GM12878 (cell line): Measurements from ENCODE around the gene ADISSP. TPM values are rescaled to one million over a fixed set of nuclear protein-coding genes. Genes with fewer than 3 reads are reported as not detected.

ENCODE experiments used
- ATAC-seq: fragments of 200-7000 bp; cut with Tn5 transposase; 3 replicates; pipeline ENCODE4 v1.9.1; 2020; ENCODE audit warnings: mild to moderate bottlenecking, moderate library complexity
- BruUV-seq: library from RNA; stranded (reverse); fragments of 400-500 nt; replicated peaks from 2 replicates; lab custom pipeline; 2021; lab: Mats Ljungman, UMichigan
- CTCF ChIA-PET: fragments of 300-600 bp; sonication (Branson Sonifier 250); formaldehyde crosslinking; extraction: SDS; loops from one replicate; lab custom pipeline; 2021; ENCODE audit warnings: inconsistent platforms; lab: Yijun Ruan, JAX
- POLR2A ChIA-PET: fragments of 350-600 bp; formaldehyde crosslinking; extraction: SDS; loops from one replicate; lab custom pipeline; 2021; ENCODE audit warnings: inconsistent platforms; lab: Charles Lee
- RAD21 ChIA-PET: fragments of 300-600 bp; sonication (Branson Sonifier 250); formaldehyde crosslinking; loops from one replicate; lab custom pipeline; 2023; ENCODE audit warnings: antibody characterized with exemption; ENCODE audit not compliant: unreplicated experiment; lab: Charles Lee
- SMC1A ChIA-PET: fragments of 300-600 bp; sonication (Branson Sonifier 250); formaldehyde crosslinking; loops from one replicate; lab custom pipeline; 2023; ENCODE audit not compliant: unreplicated experiment, uncharacterized antibody; lab: Charles Lee
- DNase-seq: peaks from one replicate; pipeline ENCODE4 v3.0.0-alpha.2; 2011; ENCODE audit warnings: low read depth, low spot score
- FAIRE-seq: peaks from 3 replicates; lab custom pipeline; 2011; peaks lifted over from hg19 to GRCh38; lab: Jason Lieb, UNC
- H2AFZ ChIP-seq: 2 replicates; pipeline ENCODE4 v1.6.0; 2011; ENCODE audit warnings: low read depth, low read length, control low read depth; ENCODE audit not compliant: control insufficient read depth
- H3K27ac ChIP-seq: 2 replicates; pipeline ENCODE4 v1.5.1; 2011; ENCODE audit warnings: control low read depth; ENCODE audit not compliant: control insufficient read depth, insufficient read depth
- H3K27me3 ChIP-seq, 2 experiments: replicated peaks in 1 of 2; 2 replicates each; pipeline versions ENCODE4 v1.6.0 to v1.6.1; 2011; ENCODE audit warnings: low read length in 1 of 2; ENCODE audit not compliant: control insufficient read depth in 2 of 2, insufficient read depth in 2 of 2
- H3K36me3 ChIP-seq, 2 experiments: 2 replicates each; pipeline ENCODE4 v1.5.1; 2011; ENCODE audit warnings: low read length in 1 of 2; ENCODE audit not compliant: control insufficient read depth in 2 of 2, insufficient read depth in 2 of 2
- H3K4me1 ChIP-seq: 2 replicates; pipeline ENCODE4 v1.6.1; 2011; ENCODE audit warnings: mild to moderate bottlenecking, low read length, moderate library complexity, mixed read lengths; ENCODE audit not compliant: control insufficient read depth, insufficient read depth
- H3K4me2 ChIP-seq: 2 replicates; pipeline ENCODE4 v1.6.0; 2011; ENCODE audit warnings: control low read depth; ENCODE audit not compliant: control insufficient read depth, insufficient read depth
- H3K4me3 ChIP-seq: fragments of 200-600 bp; sonication (generic); 2 replicates; pipeline ENCODE4 v1.5.1; 2016
- H3K79me2 ChIP-seq: 2 replicates; pipeline ENCODE4 v1.6.0; 2011; ENCODE audit warnings: low read length; ENCODE audit not compliant: control insufficient read depth, insufficient read depth
- H3K9ac ChIP-seq: 2 replicates; pipeline ENCODE4 v1.8.0; 2011; ENCODE audit warnings: low read length, control low read depth, mixed read lengths; ENCODE audit not compliant: control insufficient read depth, insufficient read depth
- H3K9me3 ChIP-seq: replicated peaks from 3 replicates; pipeline ENCODE4 v1.5.1; 2011; ENCODE audit warnings: mild to moderate bottlenecking, low read length; ENCODE audit not compliant: control insufficient read depth, insufficient read depth
- H4K20me1 ChIP-seq: 2 replicates; pipeline ENCODE4 v1.6.0; 2011; ENCODE audit not compliant: control insufficient read depth, insufficient read depth
- BMI1 ChIP-seq: fragments of 450-650 bp; IDR thresholded peaks from 2 replicates; pipeline ENCODE4 v1.6.1; 2016; ENCODE audit warnings: mild to moderate bottlenecking, moderate library complexity, borderline replicate concordance
- CREM ChIP-seq: IDR thresholded peaks from 2 replicates; pipeline ENCODE4 v1.6.1; 2014; ENCODE audit warnings: antibody characterized with exemption, low read depth
- EP300 ChIP-seq, 2 experiments: fragments of 150-350 bp in 1 of 2; IDR thresholded peaks; 2 replicates each; pipeline ENCODE4 v1.6.1; 2011 to 2012; ENCODE audit warnings: low read depth in 2 of 2, low read length in 2 of 2, borderline replicate concordance in 1 of 2, improper control_type of control experiment in 1 of 2, inconsistent platforms in 1 of 2; ENCODE audit not compliant: control insufficient read depth in 1 of 2
- FOS ChIP-seq: IDR thresholded peaks from 3 replicates; pipeline ENCODE4 v1.6.1; 2011; ENCODE audit warnings: borderline replicate concordance; ENCODE audit not compliant: insufficient read length; ENCODE audit errors: extremely low read depth
- HCFC1 ChIP-seq: fragments of 150-350 bp; IDR thresholded peaks from 2 replicates; pipeline ENCODE4 v1.6.1; 2014; ENCODE audit warnings: low read length
- IKZF1 ChIP-seq: fragments of 450-650 bp; conservative IDR thresholded peaks from 2 replicates; pipeline ENCODE4 v1.6.1; 2017; ENCODE audit warnings: antibody characterized with exemption, mild to moderate bottlenecking
- IKZF2 ChIP-seq, 2 experiments: fragments of 450-650 bp; IDR thresholded peaks; 2 replicates each; pipeline ENCODE4 v1.6.1; 2017; ENCODE audit warnings: mild to moderate bottlenecking in 2 of 2, moderate library complexity in 2 of 2
- LARP7 ChIP-seq: fragments of 450-650 bp; IDR thresholded peaks from 2 replicates; pipeline ENCODE4 v1.6.1; 2017; ENCODE audit warnings: mild to moderate bottlenecking
- MYC ChIP-seq: IDR thresholded peaks from 2 replicates; pipeline ENCODE4 v1.6.1; 2011; ENCODE audit warnings: mild to moderate bottlenecking, low read length, moderate library complexity, inconsistent platforms; ENCODE audit not compliant: insufficient read depth, insufficient replicate concordance, insufficient read length, severe bottlenecking
- NR2F1 ChIP-seq: fragments of 450-650 bp; conservative IDR thresholded peaks from 2 replicates; pipeline ENCODE4 v1.6.1; 2017; ENCODE audit warnings: mild to moderate bottlenecking
- POLR2A ChIP-seq: IDR thresholded peaks from 2 replicates; pipeline ENCODE4 v1.6.1; 2011; ENCODE audit warnings: low read depth, mild to moderate bottlenecking, low read length
- SIN3A ChIP-seq: IDR thresholded peaks from 2 replicates; pipeline ENCODE4 v1.6.1; 2012; ENCODE audit warnings: low read depth, low read length, improper control_type of control experiment
- SIX5 ChIP-seq: IDR thresholded peaks from 2 replicates; pipeline ENCODE4 v1.6.1; 2011; ENCODE audit warnings: mild to moderate bottlenecking, low read depth, low read length, moderate library complexity; ENCODE audit not compliant: severe bottlenecking
- SMC3 ChIP-seq: IDR thresholded peaks from 2 replicates; pipeline ENCODE4 v1.6.1; 2011; ENCODE audit warnings: low read length, improper control_type of control experiment, borderline replicate concordance
- WRNIP1 ChIP-seq: IDR thresholded peaks from 2 replicates; pipeline ENCODE4 v1.6.1; 2011; ENCODE audit warnings: low read depth, low read length, improper control_type of control experiment, borderline replicate concordance
- YY1 ChIP-seq: IDR thresholded peaks from 2 replicates; pipeline ENCODE4 v1.6.1; 2011; ENCODE audit warnings: low read depth, mild to moderate bottlenecking, low read length
- WGBS: methylation state at CpG from one replicate; pipeline ENCODE4 v1.1.6; 2016; ENCODE audit warnings: low lambda C conversion rate; ENCODE audit not compliant: insufficient replicate concordance, insufficient coverage; ENCODE audit errors: missing lambda C conversion rate; 5-methylcytosine and 5-hydroxymethylcytosine counted together
- in situ Hi-C: fragments of 300-500 bp; cut with MboI; formaldehyde crosslinking; loops from 9 replicates; pipeline ENCODE4 v1.14.3; 2018; ENCODE audit warnings: mixed read lengths
- intact Hi-C: fragments of 100-400 bp; cut with micrococcal nuclease; formaldehyde crosslinking; loops from one replicate; pipeline ENCODE4 v1.14.2; 2022; ENCODE audit not compliant: unreplicated experiment
- polyA plus RNA-seq, 11 experiments: library from polyadenylated mRNA; depleted of rRNA in 4 of 11; unstranded in 6 of 11; stranded (reverse) in 5 of 11; fragments of >200 nt; fragmentation: Nextera tagmentation in 4 of 11; fragmentation: Illumina TruSeq in 1 of 11; extraction: Ambion mirVana in 4 of 11; extraction: Trizol in 1 of 11; gene quantifications; 1 replicate in 1 of 11; 2 replicates in 10 of 11; pipeline versions ENCODE4 v1.2.1 to v1.2.3, GENCODE V29; 2011 to 2016; ENCODE audit warnings: inconsistent platforms in 2 of 11, missing spikeins in 2 of 11, low read depth in 1 of 11
- total RNA-seq, 4 experiments: library from RNA; depleted of rRNA in 3 of 4; stranded (reverse); fragments of >200 nt in 3 of 4; fragmentation: Illumina TruSeq in 1 of 4; extraction: Trizol in 1 of 4; gene quantifications; 2 replicates each; pipeline versions ENCODE4 v1.2.1 to v1.2.3, GENCODE V29; 2013 to 2021
- TF ChIP-seq, protein P1 (sequence below), 3 experiments: IDR thresholded peaks in 2 of 3; conservative IDR thresholded peaks in 1 of 3; 2 replicates each; pipeline ENCODE4 v1.5.1; 2011; ENCODE audit warnings: low read depth in 3 of 3, low read length in 3 of 3, mild to moderate bottlenecking in 3 of 3, control low read depth in 2 of 3, moderate library complexity in 2 of 3, inconsistent platforms in 1 of 3, mixed read lengths in 1 of 3; ENCODE audit not compliant: control insufficient read depth in 2 of 3, insufficient read depth in 1 of 3; ENCODE audit errors: extremely low read depth in 1 of 3
- TF ChIP-seq, protein P2 (sequence below): IDR thresholded peaks from 2 replicates; pipeline ENCODE4 v1.6.1; 2012; ENCODE audit warnings: low read depth, low read length, improper control_type of control experiment
- TF ChIP-seq, protein P3 (sequence below): fragments of 450-650 bp; conservative IDR thresholded peaks from 2 replicates; pipeline ENCODE4 v1.6.1; 2017; ENCODE audit warnings: mild to moderate bottlenecking, moderate library complexity

Gene ADISSP
- total and polyA plus RNA-seq, 10 of the 15 experiments (the other 5 are each of a cell fraction or from before 2014, with no cell fraction given), result 0.80 to 96.3 (median 38.6) TPM

DNA sequence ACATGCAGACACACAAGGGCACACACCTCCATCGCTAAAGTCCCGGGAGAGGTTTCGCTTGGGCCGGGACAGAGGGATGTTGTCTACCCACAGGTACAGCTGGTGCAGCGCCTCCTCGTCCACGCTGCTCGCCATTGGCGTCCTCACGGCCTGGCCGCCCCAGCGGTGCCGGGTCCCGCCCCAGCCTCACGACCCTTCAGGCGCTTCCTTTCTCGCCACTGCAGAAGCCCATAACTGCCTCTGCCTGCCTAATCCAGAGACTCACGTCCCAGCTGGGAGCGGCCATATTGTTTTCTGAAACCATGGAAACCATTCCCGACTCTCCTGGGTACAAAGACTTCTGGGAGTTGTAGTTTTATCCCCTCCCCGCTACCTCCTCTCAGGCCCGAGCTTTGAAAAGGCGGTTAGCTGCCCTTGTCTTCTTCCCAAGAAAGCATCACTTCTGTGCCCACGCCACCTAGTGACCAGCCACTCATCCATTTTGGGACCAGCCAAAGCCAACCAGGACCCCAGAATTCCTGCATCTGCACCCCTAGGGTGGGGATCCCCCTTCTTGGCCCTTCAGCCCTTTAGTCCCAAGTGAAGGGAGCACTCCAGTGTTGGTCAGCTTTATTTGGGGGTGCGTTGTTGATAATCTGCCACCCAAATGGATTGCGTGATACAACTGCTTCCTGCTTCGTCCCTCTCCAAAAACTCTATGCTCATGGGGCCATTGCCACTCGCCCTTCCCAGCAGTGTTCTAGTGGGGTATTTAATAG, 13.8 kb upstream of the ADISSP start, which contains the start of gene SPEF1:
Gene SPEF1 (minus strand): TSS at position 296 of the 758 bp plus-strand sequence. CDS start 161 bp downstream, at position 135.
- peaks cover 12 to 16% of the 10 kb centered on the region in 2 experiments for H3K27me3 ChIP-seq
- no peaks in the 10 kb centered on the region for H3K36me3 ChIP-seq
- H3K4me3 ChIP-seq, result 0 out of 2 replicates have a peak within 1 kb of the TSS, but pooled peaks have one; percentile 46
- no peak within 1 kb of the TSS for H3K27ac ChIP-seq
- H3K79me2 ChIP-seq, result peaks cover 14% of the 10 kb centered on the region
- in situ Hi-C loops, result loop anchor here (5.0 kb wide), 1 partner anchor 306 kb away; no protein-coding TSS in a partner anchor
- peaks cover 25% of the 10 kb centered on the region for H3K4me1 ChIP-seq
- ChIA-PET CTCF (interaction anchor here (0.7 to 1.7 kb wide), 9 partner anchors 13 to 304 kb away, joined by 3 to 6 read pairs (median 5); partner anchors contain the start of genes ADISSP and AP5S1), RAD21 (interaction anchor here (0.7 to 1.2 kb wide), 5 partner anchors 12 to 105 kb away, joined by 3 to 5 read pairs (median 4); partner anchors contain the start of genes ADISSP and AP5S1), SMC1A (interaction anchor here (0.9 to 1.2 kb wide), 4 partner anchors 39 to 105 kb away, joined by 3 to 6 read pairs (median 4); partner anchors contain the start of gene AP5S1), POLR2A (interaction anchor here (1.0 kb wide), 1 partner anchor 39 kb away, joined by 3 read pairs; the partner anchor contains the start of gene AP5S1)
- intact Hi-C loops, result loop anchor here (5.0 to 10.0 kb wide), 2 partner anchors 64 to 233 kb away; partner anchors contain the start of gene RNF24
- WGBS, result 12% methylated on average over 28 of the region's 28 CpGs
- peak within 1 kb of the TSS; percentile 85 for H3K4me2 ChIP-seq
- no peaks in the 10 kb centered on the region for H3K9me3 ChIP-seq
- peak; percentile 33 for DNase-seq
- BruUV-seq, result no TSS peak
- H3K9ac ChIP-seq, result no peak within 1 kb of the TSS
- ATAC-seq, result peak; percentile 84
- H4K20me1 ChIP-seq, result no peaks in the 10 kb centered on the region
- H2AFZ ChIP-seq, result peak within 1 kb of the TSS; percentile 13; the same call in 1 of the 2 replicates
- peak; percentile 86 for FAIRE-seq
- TF ChIP-seq IKZF2 (IDR thresholded peaks at IDR 0.05) (0 out of 4 replicates have a peak, but pooled peaks of 1 of the 2 experiments have one; percentile 45), EP300 (IDR thresholded peaks at IDR 0.05; ENCODE audit: borderline replicate concordance in 1 of 2, control insufficient read depth in 1 of 2, low read depth in 2 of 2, low read length in 2 of 2) (no peak), FOS (no peak), LARP7 (0 out of 2 replicates have a peak, but pooled peaks have one; percentile 11), HCFC1 (peak; percentile 83), SMC3 (peak; percentile 13; the same call in 1 of the 2 replicates), SIX5 (peak; percentile 87), POLR2A (peak; percentile 32; the same call in 1 of the 2 replicates), WRNIP1 (no peak), BMI1 (peak; percentile 86), YY1 (peak; percentile 99), MYC (no peak), CREM (peak; percentile 22; the same call in 1 of the 2 replicates), IKZF1 (peak; percentile 83), NR2F1 (no peak), SIN3A (peak; percentile 87)
- TF ChIP-seq, protein P1, sequence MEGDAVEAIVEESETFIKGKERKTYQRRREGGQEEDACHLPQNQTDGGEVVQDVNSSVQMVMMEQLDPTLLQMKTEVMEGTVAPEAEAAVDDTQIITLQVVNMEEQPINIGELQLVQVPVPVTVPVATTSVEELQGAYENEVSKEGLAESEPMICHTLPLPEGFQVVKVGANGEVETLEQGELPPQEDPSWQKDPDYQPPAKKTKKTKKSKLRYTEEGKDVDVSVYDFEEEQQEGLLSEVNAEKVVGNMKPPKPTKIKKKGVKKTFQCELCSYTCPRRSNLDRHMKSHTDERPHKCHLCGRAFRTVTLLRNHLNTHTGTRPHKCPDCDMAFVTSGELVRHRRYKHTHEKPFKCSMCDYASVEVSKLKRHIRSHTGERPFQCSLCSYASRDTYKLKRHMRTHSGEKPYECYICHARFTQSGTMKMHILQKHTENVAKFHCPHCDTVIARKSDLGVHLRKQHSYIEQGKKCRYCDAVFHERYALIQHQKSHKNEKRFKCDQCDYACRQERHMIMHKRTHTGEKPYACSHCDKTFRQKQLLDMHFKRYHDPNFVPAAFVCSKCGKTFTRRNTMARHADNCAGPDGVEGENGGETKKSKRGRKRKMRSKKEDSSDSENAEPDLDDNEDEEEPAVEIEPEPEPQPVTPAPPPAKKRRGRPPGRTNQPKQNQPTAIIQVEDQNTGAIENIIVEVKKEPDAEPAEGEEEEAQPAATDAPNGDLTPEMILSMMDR (IDR thresholded peaks at IDR 0.05 in 2 of 3, conservative IDR thresholded peaks at IDR 0.05 in 1 of 3; ENCODE audit: control insufficient read depth in 2 of 3, extremely low read depth in 1 of 3, insufficient read depth in 1 of 3, low read depth in 3 of 3, low read length in 3 of 3), result peak in 2 of 3 experiments; percentile 18 to 33; a peak in 2 of 6 replicates
- TF ChIP-seq, protein P2, sequence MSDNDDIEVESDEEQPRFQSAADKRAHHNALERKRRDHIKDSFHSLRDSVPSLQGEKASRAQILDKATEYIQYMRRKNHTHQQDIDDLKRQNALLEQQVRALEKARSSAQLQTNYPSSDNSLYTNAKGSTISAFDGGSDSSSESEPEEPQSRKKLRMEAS, result peak; percentile 65; the same call in 1 of the 2 replicates
- TF ChIP-seq, protein P3, sequence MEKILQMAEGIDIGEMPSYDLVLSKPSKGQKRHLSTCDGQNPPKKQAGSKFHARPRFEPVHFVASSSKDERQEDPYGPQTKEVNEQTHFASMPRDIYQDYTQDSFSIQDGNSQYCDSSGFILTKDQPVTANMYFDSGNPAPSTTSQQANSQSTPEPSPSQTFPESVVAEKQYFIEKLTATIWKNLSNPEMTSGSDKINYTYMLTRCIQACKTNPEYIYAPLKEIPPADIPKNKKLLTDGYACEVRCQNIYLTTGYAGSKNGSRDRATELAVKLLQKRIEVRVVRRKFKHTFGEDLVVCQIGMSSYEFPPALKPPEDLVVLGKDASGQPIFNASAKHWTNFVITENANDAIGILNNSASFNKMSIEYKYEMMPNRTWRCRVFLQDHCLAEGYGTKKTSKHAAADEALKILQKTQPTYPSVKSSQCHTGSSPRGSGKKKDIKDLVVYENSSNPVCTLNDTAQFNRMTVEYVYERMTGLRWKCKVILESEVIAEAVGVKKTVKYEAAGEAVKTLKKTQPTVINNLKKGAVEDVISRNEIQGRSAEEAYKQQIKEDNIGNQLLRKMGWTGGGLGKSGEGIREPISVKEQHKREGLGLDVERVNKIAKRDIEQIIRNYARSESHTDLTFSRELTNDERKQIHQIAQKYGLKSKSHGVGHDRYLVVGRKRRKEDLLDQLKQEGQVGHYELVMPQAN, result peak; percentile 96
